Kidney tubule cell (primary cell): ENCODE results near the gene AGO4.
A peak's percentile ranks its signal among the peaks of the same experiment; 100 is the strongest.
"Not testable (repeated sequence)": the region's sequence is repeated elsewhere in the genome, so short reads cannot be mapped to it uniquely, and the experiment has no call there.

Source experiments
- DNase-seq: peaks from one replicate; pipeline ENCODE4 v3.0.0-alpha.2; 2018; ENCODE audit warnings: low spot score

AGO4 gene

GRCh38 chr1:35807614-35808449 is at the start of gene AGO4:
AGO4 (plus strand) TSS chr1:35808016; CDS start chr1:35808417, 401 bp downstream.
- DNase-seq: peak; percentile 66

DNA sequence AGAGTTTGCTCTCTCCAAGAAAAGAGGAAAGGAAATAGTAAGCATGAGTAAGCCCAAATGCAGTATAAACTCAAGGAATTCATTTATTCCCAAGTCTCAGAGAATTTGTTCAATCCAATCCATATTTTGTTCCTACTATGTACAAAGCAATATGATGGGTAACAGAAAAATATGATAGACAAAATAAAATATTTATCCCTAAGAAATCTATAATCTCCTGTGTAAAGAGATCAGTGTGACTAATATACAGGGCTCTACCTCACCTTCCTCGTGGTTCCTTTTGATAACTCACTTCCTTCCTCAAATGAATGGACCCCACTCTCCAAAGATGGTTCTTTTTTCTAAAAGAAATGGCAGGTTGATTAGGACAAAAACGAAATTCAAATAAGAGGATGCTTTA is 45.7 kb upstream of the AGO4 start:
- DNase-seq: no peak

GRCh38 chr1:35763201-35763600 is 44.6 kb upstream of the AGO4 start:
- no peak for DNase-seq

DNA sequence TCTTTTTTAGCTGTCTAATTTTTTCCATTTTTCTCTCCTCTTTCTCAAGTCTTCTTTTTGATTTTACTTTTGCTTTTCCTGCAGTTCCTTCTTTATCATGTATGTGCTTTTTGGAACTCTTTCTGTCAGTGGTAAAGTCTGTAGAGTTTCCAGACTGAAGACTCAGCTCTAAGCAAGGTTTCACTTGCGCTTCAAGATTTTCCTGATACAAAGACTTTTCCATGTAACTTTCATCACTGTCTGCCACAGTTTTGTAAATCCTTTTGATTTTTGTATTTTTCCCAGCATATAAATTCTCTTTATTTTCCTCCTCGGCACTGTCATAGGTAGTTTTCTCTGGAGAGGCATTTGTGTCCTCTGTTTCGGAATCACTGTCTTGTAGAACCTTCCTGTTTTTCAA is 43.5 kb upstream of the AGO4 start:
- DNase-seq: no peak

GRCh38 chr1:35768350-35769187 is 39.2 kb upstream of the AGO4 start:
- no peak for DNase-seq

GRCh38 chr1:35769188-35769758 is 38.5 kb upstream of the AGO4 start:
- peak; percentile 89 for DNase-seq

DNA sequence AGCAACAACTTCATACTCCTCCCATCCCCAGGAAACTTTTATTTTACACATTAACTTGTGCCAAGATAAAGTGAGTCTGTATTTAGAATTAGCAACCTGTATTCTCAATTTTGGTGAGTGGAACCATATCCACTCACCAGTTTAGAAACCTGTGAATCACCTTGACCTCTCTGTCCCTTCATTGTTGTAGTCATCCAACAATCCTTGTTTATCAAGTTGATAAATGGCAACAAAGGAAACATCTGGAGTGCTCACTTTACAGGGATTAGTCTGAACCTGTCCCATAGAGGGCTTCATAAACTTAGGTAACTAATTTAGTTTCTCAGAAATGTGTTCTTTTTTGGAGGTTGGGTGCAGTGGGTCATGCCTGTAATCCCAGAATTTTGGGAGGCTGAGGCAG is 34.1 kb upstream of the AGO4 start:
- DNase-seq: no peak

DNA sequence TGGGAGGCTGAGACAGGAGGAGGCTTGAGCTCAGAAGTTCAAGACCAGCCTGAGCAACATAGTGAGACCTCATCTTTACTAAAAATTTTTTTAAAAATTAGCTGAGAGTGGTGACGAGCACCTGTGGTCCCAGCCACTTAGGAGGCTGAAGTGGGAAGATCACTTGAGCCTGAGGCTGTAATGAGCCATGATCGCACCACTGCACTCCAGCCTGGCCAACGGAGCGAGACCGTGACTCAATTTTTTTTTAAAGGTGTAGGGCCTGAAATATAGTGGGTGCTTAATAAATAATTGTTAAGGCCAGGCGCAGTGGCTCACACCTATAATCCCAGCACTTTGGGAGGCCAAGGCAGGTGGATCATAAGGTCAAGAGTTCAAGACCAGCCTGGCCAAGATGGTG is 31.6 kb upstream of the AGO4 start:
- peak; percentile 58 for DNase-seq

DNA sequence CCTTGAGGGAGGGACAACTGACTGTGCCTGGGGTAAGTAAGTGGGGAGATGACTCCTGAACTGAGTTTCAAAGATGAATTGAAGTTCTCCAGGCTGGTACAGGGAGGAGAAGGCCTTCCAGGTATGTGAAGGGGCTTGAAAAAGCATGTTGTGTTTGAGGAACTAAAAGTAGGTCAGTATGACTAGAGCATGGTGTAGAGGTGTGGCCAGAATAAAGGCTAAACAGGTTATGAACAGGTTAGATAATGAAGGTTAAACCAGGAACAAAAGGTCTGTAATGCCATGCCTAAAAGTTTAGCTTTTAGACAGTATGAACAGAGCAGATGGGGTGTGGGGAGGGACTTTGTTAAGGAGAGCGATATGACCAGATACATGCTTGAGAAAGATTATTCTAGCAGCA is 30.7 kb upstream of the AGO4 start:
- no peak for DNase-seq

- no peak for DNase-seq
These were observed 24.7 kb upstream of the AGO4 start for GRCh38 chr1:35783055-35783583.

GRCh38 chr1:35784364-35784763 is 23.5 kb upstream of the AGO4 start:
- not testable (repeated sequence) for DNase-seq

- no peak for DNase-seq
These were observed 19.7 kb upstream of the AGO4 start for GRCh38 chr1:35788139-35788538.

- no peak for DNase-seq
These were observed 17.1 kb upstream of the AGO4 start for GRCh38 chr1:35790670-35791069.

DNA sequence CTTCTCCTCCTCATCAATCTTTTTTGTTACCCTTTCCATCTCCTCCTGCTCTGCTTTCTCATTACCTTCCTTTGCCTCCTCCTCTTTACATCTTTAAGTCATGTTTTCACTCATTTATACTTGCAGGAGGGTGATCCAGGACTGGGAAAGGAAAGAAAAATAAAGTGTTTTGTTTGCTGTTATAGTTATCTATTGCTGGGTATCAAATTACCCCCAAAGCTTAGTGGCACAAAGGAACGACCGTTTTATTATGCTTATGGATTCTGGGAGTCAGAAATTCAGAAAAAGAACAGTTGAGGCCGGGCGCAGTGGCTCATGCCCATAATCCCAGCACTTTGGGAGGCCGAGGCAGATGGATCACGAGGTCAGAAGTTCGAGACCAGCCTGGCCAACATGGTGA is 12.5 kb upstream of the AGO4 start:
- no peak for DNase-seq

GRCh38 chr1:35797380-35797779 is 10.4 kb upstream of the AGO4 start:
- no peak for DNase-seq

- not testable (repeated sequence) for DNase-seq
These were observed 9.8 kb upstream of the AGO4 start for GRCh38 chr1:35798019-35798418.

- not testable (repeated sequence) for DNase-seq
These were observed 7.5 kb upstream of the AGO4 start for GRCh38 chr1:35800167-35800887.

DNA sequence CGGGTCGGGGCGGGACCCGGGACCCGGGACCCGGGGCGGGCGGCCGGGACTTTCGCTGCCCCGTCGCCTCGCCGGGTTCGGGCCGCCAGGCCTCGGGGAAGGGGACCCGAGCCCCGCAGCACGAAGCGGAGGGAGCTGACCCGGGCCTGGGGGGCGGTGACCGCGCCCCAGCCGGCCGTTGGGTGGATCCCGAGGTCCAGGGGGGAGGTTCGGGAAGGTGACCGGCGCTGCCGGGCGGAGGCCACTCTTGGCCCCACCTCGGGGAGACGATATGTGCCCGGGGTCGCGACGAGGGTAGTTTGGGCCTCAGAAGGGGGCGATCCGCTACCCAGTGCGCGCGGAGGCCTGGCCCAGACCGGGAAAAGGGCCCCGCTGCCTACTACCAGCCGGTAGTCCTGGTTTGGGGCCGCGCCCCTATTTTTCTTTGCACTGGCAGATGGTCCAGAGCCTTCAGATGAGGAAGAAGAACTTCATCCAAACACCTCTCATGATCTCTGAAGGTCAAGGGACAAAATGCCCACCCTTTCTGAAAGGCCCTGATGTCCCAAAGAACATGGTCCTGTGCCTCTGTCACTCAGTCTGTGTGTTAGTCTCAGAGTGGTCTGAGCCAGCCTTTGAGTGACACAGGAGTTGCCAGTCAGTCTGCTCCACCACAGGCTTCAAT is 766 bp downstream of the AGO4 start:
- DNase-seq: peak; percentile 49

DNA sequence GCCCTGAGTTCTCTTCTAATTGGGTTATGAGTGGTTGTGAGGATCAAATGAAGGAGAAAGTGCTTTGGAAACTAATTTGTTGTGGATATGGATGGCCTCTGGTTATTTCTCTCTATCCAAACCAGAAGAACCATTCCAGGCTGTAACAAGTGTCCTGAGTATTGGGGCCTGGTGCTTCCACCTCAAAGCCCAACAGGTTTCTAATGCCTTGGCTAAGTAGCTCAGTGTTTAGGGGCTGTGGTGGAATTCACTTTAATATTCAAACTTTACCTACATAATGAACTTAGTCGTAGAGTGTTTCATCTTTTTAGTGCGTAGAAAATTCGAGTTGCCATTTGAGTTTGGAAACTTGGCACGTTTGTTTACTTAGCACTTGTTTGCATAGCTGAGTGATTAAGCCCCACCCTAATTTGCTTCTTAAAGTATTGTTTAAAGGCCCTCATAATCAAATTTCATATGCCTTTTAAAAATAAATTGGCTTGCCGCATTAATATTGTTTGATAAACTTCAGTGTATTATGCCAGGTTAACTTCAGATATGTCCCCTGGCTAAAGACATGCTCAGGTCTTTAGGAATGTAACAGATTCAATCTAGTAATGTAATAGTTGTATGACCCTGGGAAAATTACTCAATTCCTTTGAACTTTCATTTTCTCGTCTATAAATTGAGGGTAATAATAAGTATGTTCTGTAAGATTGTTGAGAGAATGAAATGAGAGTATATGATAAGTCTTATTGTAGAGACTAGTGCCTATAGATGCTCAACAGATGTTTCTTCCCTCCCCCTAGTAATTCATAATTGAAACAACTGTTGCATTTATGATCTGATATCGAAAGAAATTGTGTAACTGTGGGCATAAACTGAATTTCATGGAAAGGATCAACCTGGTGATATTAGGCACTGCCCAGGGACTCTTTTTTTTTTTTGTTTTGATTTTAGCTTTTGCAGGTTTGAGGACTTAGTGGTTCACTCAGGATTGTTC is 1.6 kb downstream of the AGO4 start:
- no peak for DNase-seq
